Islet of Langerhans (tissue), 1 donor: ENCODE data around the gene ALKBH6.
"Not testable (repeated sequence)": the region's sequence is repeated elsewhere in the genome, so short reads cannot be mapped to it uniquely, and the experiment has no call there.

Source experiments
- FAIRE-seq: peaks from one replicate; lab custom pipeline; 2011; peaks lifted over from hg19 to GRCh38; lab: Jason Lieb, UNC

Gene ALKBH6

GRCh38 chr19:35992907-35993765, 20.9 kb downstream of the ALKBH6 start:
- FAIRE-seq = no peak

GRCh38 chr19:35991731-35992450, 22.1 kb downstream of the ALKBH6 start:
- no peak for FAIRE-seq

DNA sequence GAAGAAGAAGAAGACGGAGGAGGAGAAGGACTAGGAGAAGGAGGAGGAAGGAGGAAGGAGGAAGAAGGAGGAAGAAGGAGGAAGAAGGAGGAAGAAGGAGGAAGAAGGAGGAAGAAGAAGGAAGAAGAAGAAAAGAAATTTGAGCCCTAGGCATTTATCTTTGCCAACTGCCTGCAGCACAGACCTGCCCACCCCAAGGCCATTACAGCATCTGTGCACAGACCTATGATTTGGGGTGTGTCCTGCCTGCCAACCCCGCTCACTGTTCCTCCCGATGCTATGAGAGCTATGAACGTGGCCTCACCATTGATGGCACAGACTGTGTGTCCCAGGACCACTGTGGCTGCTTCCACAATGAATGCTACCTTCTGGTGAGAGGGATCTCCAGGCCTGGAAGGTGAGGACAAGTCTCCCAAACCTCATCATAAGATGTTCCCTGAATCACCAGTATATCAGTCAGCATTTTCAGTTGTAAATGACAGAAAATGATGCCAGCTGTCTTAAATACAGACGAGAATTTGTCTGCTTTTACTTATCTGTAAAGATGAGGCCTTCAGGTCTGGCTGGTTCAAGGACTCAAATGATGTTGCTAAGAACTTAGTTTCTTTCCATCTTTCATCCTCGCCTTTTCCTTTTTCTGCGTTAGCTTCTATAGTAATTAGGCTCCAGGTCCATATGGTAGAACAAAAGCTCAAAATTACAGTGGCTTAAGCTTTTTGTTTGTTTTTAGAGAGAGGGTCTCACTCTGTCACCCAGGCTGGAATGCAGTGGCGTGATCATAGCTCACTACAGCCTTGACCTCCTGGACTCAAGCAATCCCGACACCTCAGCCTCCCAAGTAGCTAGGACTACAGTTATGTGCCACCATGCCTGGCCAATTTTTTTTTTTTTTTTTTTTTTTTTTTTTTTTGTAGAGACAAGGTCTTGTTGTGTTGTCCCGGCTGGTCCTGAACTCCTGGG, 23.0 kb downstream of the ALKBH6 start:
- FAIRE-seq = no peak

DNA sequence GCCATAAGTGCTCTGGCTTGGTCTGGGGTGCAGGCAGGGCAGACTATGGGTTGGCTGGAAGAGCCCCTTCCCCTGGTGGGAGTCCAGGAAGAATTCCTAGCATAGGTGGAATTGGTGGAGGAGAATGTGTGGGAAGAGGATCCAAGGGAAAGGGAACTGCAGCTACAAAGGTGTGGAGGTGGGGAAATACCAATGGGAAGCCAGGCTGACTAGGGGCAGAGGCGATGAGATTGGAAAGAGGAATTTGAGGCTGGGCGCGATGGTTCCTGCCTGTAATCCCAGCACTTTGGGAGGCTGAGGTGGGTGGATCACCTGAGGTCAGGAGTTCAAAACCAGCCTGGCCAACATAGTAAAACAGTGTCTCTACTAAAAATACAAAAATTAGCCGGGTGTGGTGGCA, 23.9 kb downstream of the ALKBH6 start:
- no peak for FAIRE-seq

DNA sequence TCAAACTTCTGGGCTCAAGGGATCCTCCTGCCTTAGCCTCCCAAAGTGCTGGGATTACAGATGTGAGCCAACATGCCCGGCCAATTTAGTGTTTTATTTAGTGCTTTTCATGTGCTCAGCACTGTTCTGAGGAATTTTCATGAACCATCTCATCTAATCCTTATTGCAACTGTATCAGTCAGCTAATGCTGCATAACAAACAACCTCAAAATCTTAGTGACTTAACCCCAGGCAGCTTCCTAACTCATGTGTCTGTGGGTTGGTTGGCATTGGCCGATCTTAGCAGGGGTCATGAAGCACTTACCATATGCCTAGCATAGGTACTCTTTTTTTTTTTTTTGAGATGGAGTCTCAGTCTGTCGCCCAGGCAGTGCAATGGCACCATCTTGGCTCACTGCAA, 25.2 kb downstream of the ALKBH6 start:
- no peak for FAIRE-seq

- no peak for FAIRE-seq
Measured at GRCh38 chr19:35987571-35987896, 26.5 kb downstream of the ALKBH6 start.

DNA sequence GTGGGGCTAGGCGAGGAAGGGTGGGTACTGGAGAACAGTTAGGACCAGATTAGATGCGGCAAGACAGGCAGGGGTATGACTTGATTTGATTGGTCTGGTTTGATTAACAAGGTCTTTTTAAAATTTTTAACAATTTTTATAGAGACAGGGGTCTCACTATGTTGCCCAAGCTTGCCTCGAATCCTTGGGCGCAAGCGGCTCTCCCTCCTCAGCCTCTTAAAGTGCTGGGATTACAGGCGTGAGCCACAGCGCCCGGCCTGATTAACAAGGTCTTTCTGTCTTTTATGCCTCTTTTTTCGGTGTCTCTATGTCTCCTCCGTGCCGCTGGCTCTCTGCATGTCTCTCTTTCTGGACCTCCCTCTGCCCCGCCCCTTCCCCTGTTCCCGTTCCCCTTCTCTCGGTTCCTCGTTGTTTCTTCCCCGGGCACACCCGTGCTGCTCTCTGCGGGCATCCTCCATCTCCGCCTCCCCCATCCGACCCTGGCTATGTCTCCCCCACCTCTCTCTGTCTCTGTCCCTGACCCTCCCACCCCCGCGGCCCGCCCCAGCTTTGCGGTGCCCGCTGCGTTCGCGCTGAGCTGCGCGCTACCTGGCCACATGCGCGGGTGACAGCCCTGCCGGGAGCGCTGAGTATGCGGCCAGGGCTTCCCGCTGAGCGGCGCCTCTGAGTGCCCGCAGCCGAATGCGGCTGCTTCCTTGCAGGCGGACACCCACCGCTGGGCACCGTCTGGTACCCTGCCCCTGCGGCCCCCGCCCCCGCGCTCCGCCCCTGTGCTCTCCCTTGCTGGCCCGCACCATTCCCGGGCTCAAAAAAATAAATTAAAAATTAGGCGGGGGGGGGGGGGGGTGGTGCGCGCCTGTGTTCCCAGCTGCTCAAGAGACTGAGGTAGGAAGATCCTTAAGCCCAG, 27.1 kb downstream of the ALKBH6 start:
- no peak for FAIRE-seq

DNA sequence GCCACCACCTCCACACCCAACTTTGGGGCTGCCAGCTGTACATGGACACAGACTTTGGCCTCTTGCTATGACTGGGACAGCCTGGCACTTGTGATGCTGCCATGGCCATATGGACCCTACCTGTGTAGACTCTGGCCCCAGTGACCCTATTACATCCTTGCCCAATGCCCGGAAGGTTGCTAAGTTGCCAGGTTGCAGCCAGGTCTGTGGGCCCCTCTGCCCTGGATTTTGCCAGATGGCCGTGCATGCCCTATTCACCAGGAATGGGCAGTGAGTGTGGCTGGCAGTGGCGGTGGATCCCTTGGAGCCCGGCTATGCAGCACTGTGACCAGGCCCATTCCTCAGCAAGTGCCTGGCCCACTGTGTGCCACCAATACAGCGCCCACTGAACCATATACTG, 27.9 kb downstream of the ALKBH6 start:
- no peak for FAIRE-seq

- no peak for FAIRE-seq
Measured at GRCh38 chr19:35983177-35983576, 30.8 kb downstream of the ALKBH6 start.

GRCh38 chr19:35980997-35981396, 33.0 kb downstream of the ALKBH6 start:
- not testable (repeated sequence) for FAIRE-seq

DNA sequence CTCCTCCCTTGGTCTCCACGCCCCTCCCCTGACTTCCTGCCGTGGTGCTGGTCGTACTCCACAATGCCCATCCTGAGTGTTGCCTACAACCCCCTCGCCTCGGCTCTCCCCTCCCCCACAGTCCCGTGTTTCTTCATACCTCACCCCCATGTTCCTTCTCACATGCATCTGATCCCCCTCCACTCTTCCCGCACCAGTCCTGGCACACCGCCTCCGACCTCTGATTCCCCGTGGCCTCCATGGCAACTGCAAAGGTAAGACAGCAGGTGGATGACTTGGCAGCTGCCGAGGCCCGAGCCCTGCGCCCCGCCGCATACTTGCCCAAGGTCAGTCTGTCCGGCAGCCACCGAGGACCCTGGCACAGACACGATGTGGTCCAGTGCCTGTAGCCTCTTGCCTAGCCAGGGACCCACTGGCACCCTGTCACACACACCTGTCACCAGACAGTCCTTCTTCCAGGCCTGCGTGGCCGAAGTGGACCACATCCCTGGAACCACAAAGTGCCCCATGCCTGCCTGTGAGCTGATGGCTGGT, 35.1 kb downstream of the ALKBH6 start:
- no peak for FAIRE-seq

- FAIRE-seq = no peak
Measured at GRCh38 chr19:35978271-35978670, 35.7 kb downstream of the ALKBH6 start.

DNA sequence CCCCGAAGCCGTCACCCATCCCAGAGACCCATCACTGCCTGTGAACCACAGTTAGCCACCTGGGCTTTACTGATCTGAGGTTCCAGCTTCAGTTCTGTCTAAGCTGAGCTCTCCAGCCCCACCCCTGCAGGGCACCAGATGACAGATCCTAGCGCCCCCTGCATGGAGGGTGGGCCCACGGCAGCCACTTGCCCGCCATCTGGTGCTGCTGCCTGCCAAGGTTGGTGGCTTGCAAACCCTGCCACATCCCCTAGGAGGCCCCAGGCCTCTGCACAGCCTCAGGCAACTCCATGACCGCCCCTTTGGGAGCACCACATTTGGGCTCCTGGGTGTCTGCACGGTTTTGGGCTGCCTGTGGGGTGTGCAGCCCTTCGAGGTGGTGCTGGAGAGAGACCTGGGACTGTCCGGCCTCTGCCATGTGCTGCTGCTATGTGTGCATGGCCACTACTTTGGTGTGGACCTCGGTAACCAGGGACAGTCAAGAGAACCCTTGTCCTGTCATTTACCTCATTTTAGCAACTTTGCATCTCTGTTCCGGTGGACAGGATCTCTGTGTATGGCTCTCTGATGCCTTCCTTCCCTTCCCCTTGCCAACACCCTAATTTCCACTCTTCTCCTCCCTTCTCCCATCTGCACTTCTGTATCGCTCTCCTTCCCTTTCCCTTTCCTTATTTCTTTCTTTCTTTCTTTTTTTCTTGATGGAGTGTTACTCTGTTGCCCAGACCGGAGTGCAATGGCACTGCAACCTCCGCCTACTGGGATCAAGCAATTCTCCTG, 36.4 kb downstream of the ALKBH6 start:
- no peak for FAIRE-seq

GRCh38 chr19:35975608-35976214, 38.3 kb downstream of the ALKBH6 start:
- FAIRE-seq = no peak

DNA sequence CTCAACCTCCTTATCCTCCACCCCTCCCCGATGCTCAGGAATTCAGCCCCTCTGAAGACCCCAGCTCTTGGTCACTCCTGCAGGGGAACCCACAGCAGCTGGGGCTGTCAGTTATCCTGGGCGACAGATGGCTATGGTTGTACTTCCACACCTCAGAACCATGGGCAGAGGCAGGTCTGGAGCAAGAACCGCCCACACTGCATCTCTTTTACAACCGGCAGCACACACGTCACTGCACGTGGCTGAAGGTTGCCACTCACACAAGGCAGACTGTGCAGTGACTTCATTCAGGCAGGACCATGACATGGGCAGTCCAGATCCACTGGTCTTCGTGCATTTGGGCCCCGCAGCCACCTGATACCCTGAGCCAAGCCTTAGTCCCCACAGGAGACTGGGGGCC, 40.5 kb downstream of the ALKBH6 start:
- no peak for FAIRE-seq

DNA sequence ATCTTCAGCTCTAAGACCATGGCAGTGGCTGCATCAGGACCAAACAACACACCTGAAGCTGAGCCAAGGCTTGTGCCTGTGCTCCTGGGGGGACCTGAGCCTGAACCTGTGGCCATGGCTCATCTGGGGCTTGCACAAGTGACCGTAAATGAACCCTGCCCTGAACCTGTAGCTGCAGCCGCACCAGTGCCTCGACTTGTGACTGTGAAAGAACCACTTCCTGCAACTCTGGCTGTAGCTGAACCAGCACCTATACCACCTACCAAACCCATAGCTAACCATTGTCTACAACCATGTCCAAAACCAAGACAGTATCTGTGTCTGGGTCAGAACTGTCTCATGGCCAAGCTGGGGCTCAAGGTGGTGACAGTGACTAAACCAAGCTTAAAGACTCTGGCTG, 47.2 kb downstream of the ALKBH6 start:
- no peak for FAIRE-seq

- FAIRE-seq = no peak
Measured at GRCh38 chr19:35963514-35963913, 50.5 kb downstream of the ALKBH6 start.

GRCh38 chr19:35960432-35960972, 53.5 kb downstream of the ALKBH6 start:
- FAIRE-seq = no peak

DNA sequence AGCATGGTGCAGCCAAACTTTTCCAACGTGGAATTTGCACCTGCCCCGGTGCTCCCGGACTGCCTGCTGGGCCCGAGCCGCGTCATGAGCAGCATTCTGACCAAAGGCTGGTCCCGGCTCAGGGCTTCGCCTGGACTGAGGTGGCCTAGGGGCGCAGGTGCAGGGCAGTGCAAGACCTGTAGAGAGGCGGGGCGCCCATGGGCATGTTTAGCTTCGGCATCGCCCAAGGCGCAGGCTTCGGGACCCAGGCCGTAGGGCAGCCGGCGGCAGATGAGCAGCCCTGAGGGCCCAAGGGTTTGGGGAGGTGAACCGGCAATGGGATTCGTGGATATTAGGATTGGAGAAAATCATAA, 54.1 kb downstream of the ALKBH6 start:
- no peak for FAIRE-seq
